Stimulated activated naive CD8-positive, alpha-beta T cell treated with anti-CD3 and anti-CD28 coated beads, Interleukin-15, amount 100 ng/mL, for 72 hours (primary cell): ENCODE data around the gene DNAJB4.
A peak's percentile ranks its signal among the peaks of the same experiment; 100 is the strongest.

Source experiments
- ATAC-seq: fragments of 150-1000 bp; cut with Tn5 transposase; 2 replicates; pipeline ENCODE4 v1.10.0; 2021; ENCODE audit warnings: mild to moderate bottlenecking, moderate library complexity
- DNase-seq, 2 donors: peaks; one replicate each; pipeline ENCODE4 v3.0.0; 2021 to 2022
- H3K27ac Mint-ChIP-seq, 2 donors: one replicate each; pipeline ENCODE4 v1.8.0; 2022; ENCODE audit warnings: mild to moderate bottlenecking in 2 of 2, mixed read lengths in 2 of 2, moderate library complexity in 2 of 2
- H3K27me3 Mint-ChIP-seq: one replicate; pipeline ENCODE4 v1.8.0; 2022; ENCODE audit warnings: mixed read lengths
- H3K4me1 Mint-ChIP-seq: one replicate; pipeline ENCODE4 v1.8.0; 2022; ENCODE audit warnings: mild to moderate bottlenecking, mixed read lengths
- H3K4me3 Mint-ChIP-seq, 2 donors: one replicate each; pipeline ENCODE4 v1.8.0; 2022; ENCODE audit warnings: mild to moderate bottlenecking in 2 of 2, mixed read lengths in 2 of 2, moderate library complexity in 1 of 2
- H3K9me3 Mint-ChIP-seq, 2 donors: one replicate each; pipeline ENCODE4 v1.8.0; 2022; ENCODE audit warnings: mixed read lengths in 2 of 2

Gene DNAJB4

DNA sequence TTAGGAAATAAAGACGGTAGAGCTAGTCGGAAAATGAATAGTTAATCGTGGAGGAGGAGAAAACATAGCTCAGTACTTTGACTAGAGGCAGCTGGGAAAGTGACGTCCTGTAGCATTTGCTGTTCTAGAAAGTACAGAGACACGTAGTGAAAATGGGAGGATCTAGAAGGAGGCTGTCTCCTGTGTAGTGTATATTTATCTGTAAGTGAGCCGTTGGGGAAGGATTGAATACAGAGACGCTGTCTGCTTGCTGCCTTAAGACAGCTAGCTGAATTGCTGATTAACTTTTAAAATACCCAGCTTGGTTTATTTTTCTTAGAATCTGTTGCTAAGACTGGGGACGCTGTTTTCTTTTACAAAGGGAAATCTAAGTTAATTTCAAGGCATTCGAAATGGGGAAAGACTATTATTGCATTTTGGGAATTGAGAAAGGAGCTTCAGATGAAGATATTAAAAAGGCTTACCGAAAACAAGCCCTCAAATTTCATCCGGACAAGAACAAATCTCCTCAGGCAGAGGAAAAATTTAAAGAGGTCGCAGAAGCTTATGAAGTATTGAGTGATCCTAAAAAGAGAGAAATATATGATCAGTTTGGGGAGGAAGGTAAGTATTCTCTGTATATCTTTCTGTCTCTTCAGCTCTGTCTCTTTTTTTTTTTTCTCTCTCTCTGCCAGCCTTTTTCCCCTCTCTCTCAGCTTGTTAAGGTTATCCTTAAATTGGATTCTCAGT lies at the start of gene DNAJB4:
TSS of gene DNAJB4 (plus strand) at position 221 of the 729 bp plus-strand sequence. CDS start at position 393, 172 bp downstream.
- peak within 1 kb of the TSS; percentile 88 to 97 for H3K4me3 Mint-ChIP-seq
- ATAC-seq: peak; percentile 100
- H3K9me3 Mint-ChIP-seq: no peaks in the 10 kb centered on the region
- H3K27me3 Mint-ChIP-seq: no peaks in the 10 kb centered on the region
- DNase-seq: peak; percentile 62 to 74
- H3K4me1 Mint-ChIP-seq: peaks cover 44% of the 10 kb centered on the region
- peak within 1 kb of the TSS; percentile 100 for H3K27ac Mint-ChIP-seq

- Mint-ChIP-seq H3K9me3 (no peaks in the 10 kb centered on the region), H3K27ac (no peak overlapping the region), H3K4me3 (no peak overlapping the region), H3K4me1 (peaks cover 34% of the 10 kb centered on the region), H3K27me3 (no peaks in the 10 kb centered on the region)
- no peak for DNase-seq
- ATAC-seq: no peak
These were observed 49.0 kb upstream of the DNAJB4 start for GRCh38 chr1:77955709-77956108.

DNA sequence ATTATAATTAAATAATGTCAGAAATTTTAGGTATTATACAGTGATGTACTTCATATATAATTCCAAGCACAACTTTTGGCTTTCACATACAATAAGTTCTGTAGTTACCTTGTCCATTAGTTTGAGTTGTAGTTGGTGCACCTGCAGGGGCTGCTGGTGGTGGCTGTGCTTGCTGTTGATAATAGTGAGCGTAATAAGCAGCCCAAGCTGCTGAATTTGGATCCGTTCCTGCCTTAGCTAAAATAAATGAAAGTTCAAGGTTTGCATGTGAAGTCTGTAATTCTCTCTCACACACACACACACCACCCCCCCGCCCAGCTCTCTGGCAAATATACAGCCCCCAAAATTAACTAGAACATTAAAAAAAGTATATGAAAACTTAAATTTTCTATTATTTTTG lies 48.3 kb upstream of the DNAJB4 start:
- no peaks in the 10 kb centered on the region for H3K27me3 Mint-ChIP-seq
- no peak overlapping the region for H3K4me3 Mint-ChIP-seq
- no peaks in the 10 kb centered on the region for H3K9me3 Mint-ChIP-seq
- no peak overlapping the region for H3K27ac Mint-ChIP-seq
- peaks cover 32% of the 10 kb centered on the region for H3K4me1 Mint-ChIP-seq
- DNase-seq (no peak), ATAC-seq (no peak)

DNA sequence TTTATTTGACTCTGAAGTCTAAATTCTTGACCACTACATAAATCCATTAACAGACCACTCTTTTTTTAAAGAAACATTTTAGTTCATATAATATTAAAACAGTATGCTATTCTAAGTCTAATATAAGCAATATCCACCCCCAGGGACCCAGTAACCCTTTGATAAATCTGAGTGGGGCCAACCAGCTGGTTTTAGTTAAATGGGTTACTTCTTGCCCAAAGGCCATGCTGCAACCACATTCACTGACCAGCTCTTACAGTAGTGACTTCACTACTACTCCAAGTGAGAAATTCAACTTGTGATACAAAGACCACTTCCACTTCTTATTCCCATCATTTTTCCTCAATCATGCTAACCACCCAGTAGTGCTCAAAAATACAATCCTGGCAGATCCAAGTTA lies 46.3 kb upstream of the DNAJB4 start:
- DNase-seq: no peak
- Mint-ChIP-seq H3K27ac (no peak overlapping the region), H3K9me3 (no peaks in the 10 kb centered on the region)

DNA sequence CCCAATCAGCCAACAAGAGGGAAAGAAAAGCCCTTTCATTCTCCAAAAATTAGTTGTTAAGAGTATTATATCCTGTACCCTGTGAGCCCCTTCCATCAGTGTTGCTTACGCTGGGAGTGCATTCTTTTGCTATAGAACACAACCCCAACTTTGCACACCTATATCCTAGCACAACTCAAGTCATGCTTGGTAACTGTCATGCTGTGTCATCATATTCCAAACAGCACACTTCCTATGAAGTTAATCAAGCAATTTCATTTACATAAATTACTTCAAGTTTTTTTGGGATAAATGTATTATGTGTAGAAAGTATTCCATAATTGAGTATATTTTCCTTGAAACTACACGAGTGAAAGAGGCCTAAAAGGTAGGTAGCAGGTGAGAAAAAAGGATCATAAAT lies 45.9 kb upstream of the DNAJB4 start:
- DNase-seq (no peak), ATAC-seq (no peak)
- Mint-ChIP-seq H3K9me3 (no peaks in the 10 kb centered on the region), H3K4me3 (no peak overlapping the region), H3K4me1 (peaks cover 28% of the 10 kb centered on the region), H3K27ac (no peak overlapping the region), H3K27me3 (no peaks in the 10 kb centered on the region)

More for the DNA sequence above, 46.3 kb upstream of the DNAJB4 start:
- Mint-ChIP-seq H3K27me3 (no peaks in the 10 kb centered on the region), H3K4me1 (peaks cover 28% of the 10 kb centered on the region), H3K4me3 (no peak overlapping the region)
- ATAC-seq: no peak

GRCh38 chr1:77961392-77961791 lies 43.3 kb upstream of the DNAJB4 start:
- Mint-ChIP-seq H3K27ac (peak overlapping the region; percentile 43 to 58), H3K9me3 (no peaks in the 10 kb centered on the region), H3K27me3 (no peaks in the 10 kb centered on the region), H3K4me1 (peaks cover 41% of the 10 kb centered on the region), H3K4me3 (no peak overlapping the region)
- no peak for DNase-seq
- no peak for ATAC-seq

DNA sequence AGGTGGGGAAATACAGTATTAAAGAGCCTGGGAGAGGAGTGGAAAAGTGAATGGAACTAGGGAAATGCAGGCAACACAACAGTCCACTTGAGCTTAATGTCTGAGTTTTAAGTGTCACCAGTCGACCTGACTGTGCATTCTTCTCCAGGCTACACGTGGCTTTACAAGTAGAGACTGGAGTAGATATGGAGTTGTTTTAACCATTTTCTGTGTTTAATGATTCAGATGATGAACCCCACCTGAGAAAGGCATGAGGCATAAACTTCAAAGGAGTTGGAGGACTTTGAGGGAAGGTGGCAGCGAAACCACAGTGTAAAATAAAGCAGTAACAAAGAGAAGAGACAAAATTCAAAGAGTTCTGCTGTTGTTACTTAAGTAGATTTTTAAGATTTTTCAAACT lies 38.4 kb upstream of the DNAJB4 start:
- H3K27me3 Mint-ChIP-seq: no peaks in the 10 kb centered on the region
- no peak for DNase-seq
- H3K27ac Mint-ChIP-seq: peak overlapping the region in 1 of 2 donors; percentile 62
- H3K4me3 Mint-ChIP-seq: no peak overlapping the region
- peak; percentile 59 for ATAC-seq
- no peaks in the 10 kb centered on the region for H3K9me3 Mint-ChIP-seq
- H3K4me1 Mint-ChIP-seq: peaks cover 51% of the 10 kb centered on the region

GRCh38 chr1:77970192-77970591 lies 34.5 kb upstream of the DNAJB4 start:
- Mint-ChIP-seq H3K9me3 (no peaks in the 10 kb centered on the region), H3K4me3 (peak overlapping the region in 1 of 2 donors; percentile 26), H3K27me3 (no peaks in the 10 kb centered on the region), H3K4me1 (peaks cover 64% of the 10 kb centered on the region), H3K27ac (peak overlapping the region in 1 of 2 donors; percentile 34)
- DNase-seq (no peak), ATAC-seq (peak; percentile 60)

DNA sequence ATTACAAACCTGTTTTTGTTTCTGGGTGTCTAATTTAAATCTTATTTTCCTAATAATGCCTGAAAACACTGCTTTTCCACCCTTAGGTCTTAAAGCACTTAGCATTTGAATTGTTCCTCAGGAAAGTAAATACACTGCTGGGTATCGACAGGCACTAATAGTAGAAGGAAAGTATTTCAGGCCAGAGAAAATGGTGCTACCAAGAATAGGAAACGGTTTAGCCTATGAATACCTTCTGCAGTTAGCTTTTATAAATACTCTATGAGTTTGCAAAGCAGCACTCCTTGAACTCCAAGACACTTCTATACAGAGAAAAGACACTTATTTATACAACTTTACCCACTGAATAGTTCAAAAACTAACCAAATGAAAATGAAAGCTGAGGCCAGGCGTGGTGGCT lies 32.7 kb upstream of the DNAJB4 start:
- peak overlapping the region in 1 of 2 donors; percentile 95 for H3K27ac Mint-ChIP-seq

DNA sequence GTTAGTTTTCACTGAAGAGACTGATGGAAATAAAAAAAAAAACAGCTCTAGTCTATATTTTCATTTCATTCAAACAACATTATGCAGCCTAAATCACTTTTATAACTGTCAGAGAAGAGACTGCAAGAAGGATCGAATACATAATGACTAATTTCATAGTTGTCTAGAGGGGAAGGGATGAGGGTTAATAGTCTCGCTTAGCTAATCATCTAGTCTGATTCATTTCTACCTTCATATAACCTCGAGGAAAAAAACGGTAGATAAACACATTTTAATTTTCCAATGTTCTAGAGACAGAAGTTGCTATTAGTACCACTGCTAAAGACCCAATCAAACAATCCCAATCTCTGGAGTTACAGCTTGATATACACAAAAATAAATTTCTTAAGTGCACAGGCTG lies 29.4 kb upstream of the DNAJB4 start:
- Mint-ChIP-seq H3K9me3 (no peaks in the 10 kb centered on the region), H3K4me1 (peaks cover 55% of the 10 kb centered on the region), H3K27ac (peak overlapping the region in 1 of 2 donors; percentile 92), H3K4me3 (peak overlapping the region in 1 of 2 donors; percentile 87), H3K27me3 (no peaks in the 10 kb centered on the region)
- ATAC-seq (peak; percentile 14), DNase-seq (no peak)

More for the DNA sequence above, 32.7 kb upstream of the DNAJB4 start:
- H3K4me3 Mint-ChIP-seq: peak overlapping the region; percentile 37 to 49
- H3K4me1 Mint-ChIP-seq: peaks cover 67% of the 10 kb centered on the region
- no peaks in the 10 kb centered on the region for H3K9me3 Mint-ChIP-seq
- ATAC-seq: no peak
- no peak for DNase-seq
- no peaks in the 10 kb centered on the region for H3K27me3 Mint-ChIP-seq

DNA sequence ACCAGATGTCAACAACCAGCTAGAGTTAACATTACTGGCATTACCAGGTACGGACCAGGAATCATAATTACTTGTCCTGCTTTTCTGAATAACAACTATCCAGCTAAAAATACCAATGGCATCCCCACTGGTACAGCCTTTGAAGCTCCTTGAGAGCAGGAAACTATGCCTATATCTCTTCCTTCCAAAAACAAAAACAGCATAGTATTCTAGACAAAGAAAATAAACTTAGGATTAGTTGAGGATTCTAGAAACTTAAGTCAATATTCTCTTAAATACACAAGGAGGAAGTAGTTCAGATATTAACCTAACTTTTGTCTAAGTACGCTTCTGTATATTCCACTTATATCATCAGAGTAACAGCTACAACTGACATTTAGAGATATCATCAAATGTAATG lies 28.8 kb upstream of the DNAJB4 start:
- Mint-ChIP-seq H3K4me1 (peaks cover 60% of the 10 kb centered on the region), H3K4me3 (peak overlapping the region in 1 of 2 donors; percentile 87), H3K27me3 (no peaks in the 10 kb centered on the region), H3K9me3 (no peaks in the 10 kb centered on the region), H3K27ac (peak overlapping the region in 1 of 2 donors; percentile 92)
- ATAC-seq: no peak
- no peak for DNase-seq

DNA sequence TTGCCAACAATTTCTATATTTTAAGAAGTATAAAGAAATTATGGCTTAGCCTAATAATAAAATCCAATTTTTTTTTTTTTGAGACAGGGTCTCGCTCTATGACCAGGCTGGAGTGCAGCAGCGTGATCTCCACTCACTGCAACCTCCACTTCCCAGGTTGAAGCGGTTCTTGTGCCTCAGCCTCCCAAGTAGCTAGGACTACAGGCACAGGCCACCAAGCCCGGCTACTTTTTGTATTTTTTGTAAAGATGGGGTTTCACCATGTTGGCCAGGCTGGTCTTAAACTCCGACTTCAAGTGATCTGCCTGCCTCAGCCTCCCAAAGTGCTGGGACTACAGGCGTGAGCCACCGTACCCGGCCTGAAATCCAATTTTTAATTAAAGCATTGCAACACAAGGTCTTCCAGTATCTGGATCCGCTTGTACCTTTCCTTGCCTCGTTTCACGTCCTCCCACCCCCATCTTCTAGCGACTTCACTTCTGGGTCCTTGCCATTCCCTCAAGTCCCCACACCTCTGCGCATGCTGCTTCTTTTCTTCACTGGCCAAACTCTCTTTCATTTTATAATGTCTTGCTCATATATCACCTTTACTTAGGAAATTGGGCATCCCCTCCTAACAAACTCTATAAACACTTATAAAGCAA lies 28.2 kb upstream of the DNAJB4 start:
- Mint-ChIP-seq H3K9me3 (no peaks in the 10 kb centered on the region), H3K27ac (no peak overlapping the region), H3K4me3 (no peak overlapping the region), H3K27me3 (no peaks in the 10 kb centered on the region), H3K4me1 (peaks cover 63% of the 10 kb centered on the region)
- ATAC-seq (no peak), DNase-seq (no peak)

DNA sequence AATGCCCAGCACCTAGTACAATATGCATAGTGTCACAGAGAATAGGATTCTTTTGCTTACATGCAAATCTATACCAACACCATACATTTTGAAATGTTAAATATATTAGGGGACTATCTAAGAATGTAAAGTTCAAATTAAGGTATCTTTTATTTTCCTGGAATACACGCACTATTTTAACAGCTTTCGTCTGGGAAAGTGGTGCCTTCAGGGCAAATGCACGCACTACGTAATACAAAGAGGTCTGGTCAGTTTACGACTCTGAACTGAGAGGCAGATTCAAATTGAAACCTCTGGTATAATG lies 26.8 kb upstream of the DNAJB4 start:
- peaks cover 63% of the 10 kb centered on the region for H3K4me1 Mint-ChIP-seq

GRCh38 chr1:77978293-77978968 lies 26.3 kb upstream of the DNAJB4 start:
- H3K4me1 Mint-ChIP-seq: peaks cover 64% of the 10 kb centered on the region
- DNase-seq (peak; percentile 81 to 91), ATAC-seq (peak; percentile 79)
- H3K27me3 Mint-ChIP-seq: no peaks in the 10 kb centered on the region
- H3K9me3 Mint-ChIP-seq: no peaks in the 10 kb centered on the region
- H3K4me3 Mint-ChIP-seq: no peak overlapping the region
- no peak overlapping the region for H3K27ac Mint-ChIP-seq

More for the DNA sequence above, 26.8 kb upstream of the DNAJB4 start:
- no peaks in the 10 kb centered on the region for H3K27me3 Mint-ChIP-seq
- H3K4me3 Mint-ChIP-seq: no peak overlapping the region
- no peak for DNase-seq
- no peak overlapping the region for H3K27ac Mint-ChIP-seq
- no peak for ATAC-seq
- no peaks in the 10 kb centered on the region for H3K9me3 Mint-ChIP-seq

GRCh38 chr1:77978969-77979876 lies 25.5 kb upstream of the DNAJB4 start, which contains the start of gene FUBP1:
Gene FUBP1, minus strand, starts transcription at chr1:77979072. Its CDS starts 68 bp downstream, at chr1:77979004.
- H3K27me3 Mint-ChIP-seq: no peaks in the 10 kb centered on the region
- H3K27ac Mint-ChIP-seq: no peak within 1 kb of the TSS

More at GRCh38 chr1:77978969-77979876, 25.5 kb upstream of the DNAJB4 start, which contains the start of gene FUBP1:
- ATAC-seq: peak; percentile 84
- H3K4me3 Mint-ChIP-seq: no peak within 1 kb of the TSS
- peaks cover 64% of the 10 kb centered on the region for H3K4me1 Mint-ChIP-seq
- peak; percentile 94 to 97 for DNase-seq
- no peaks in the 10 kb centered on the region for H3K9me3 Mint-ChIP-seq
